GM12878 (cell line): Measurements from ENCODE around the gene TRAPPC4. TPM values are rescaled to one million over a fixed set of nuclear protein-coding genes. Genes with fewer than 3 reads are reported as not detected.
A peak's percentile ranks its signal among the peaks of the same experiment; 100 is the strongest.

Source experiments
- BACH1 ChIP-seq: fragments of 450-650 bp; IDR thresholded peaks from 2 replicates; pipeline ENCODE4 v1.6.1; 2017; ENCODE audit warnings: mild to moderate bottlenecking, borderline replicate concordance
- BMI1 ChIP-seq: fragments of 450-650 bp; IDR thresholded peaks from 2 replicates; pipeline ENCODE4 v1.6.1; 2016; ENCODE audit warnings: mild to moderate bottlenecking, moderate library complexity, borderline replicate concordance
- CEBPZ ChIP-seq: fragments of 150-350 bp; IDR thresholded peaks from 2 replicates; pipeline ENCODE4 v1.6.1; 2016; ENCODE audit warnings: low read depth, low read length
- CREM ChIP-seq: IDR thresholded peaks from 2 replicates; pipeline ENCODE4 v1.6.1; 2014; ENCODE audit warnings: antibody characterized with exemption, low read depth
- E4F1 ChIP-seq: fragments of 450-650 bp; IDR thresholded peaks from 2 replicates; pipeline ENCODE4 v1.6.1; 2018; ENCODE audit warnings: borderline replicate concordance, mild to moderate bottlenecking; ENCODE audit not compliant: partially characterized antibody
- EED ChIP-seq: sonication (generic); IDR thresholded peaks from 2 replicates; pipeline ENCODE4 v1.6.1; 2016; ENCODE audit warnings: antibody characterized with exemption, low read depth
- FOS ChIP-seq: IDR thresholded peaks from 3 replicates; pipeline ENCODE4 v1.6.1; 2011; ENCODE audit warnings: borderline replicate concordance; ENCODE audit not compliant: insufficient read length; ENCODE audit errors: extremely low read depth
- FOXM1 ChIP-seq: IDR thresholded peaks from 2 replicates; pipeline ENCODE4 v1.6.1; 2012; ENCODE audit warnings: low read depth, mild to moderate bottlenecking, inconsistent platforms, low read length, moderate library complexity
- HCFC1 ChIP-seq: fragments of 150-350 bp; IDR thresholded peaks from 2 replicates; pipeline ENCODE4 v1.6.1; 2014; ENCODE audit warnings: low read length
- PML ChIP-seq: IDR thresholded peaks from 2 replicates; pipeline ENCODE4 v1.6.1; 2012; ENCODE audit warnings: low read length, inconsistent platforms
- RAD21 ChIP-seq: IDR thresholded peaks from 2 replicates; pipeline ENCODE4 v1.6.1; 2011; ENCODE audit warnings: mild to moderate bottlenecking, low read depth, low read length, moderate library complexity; ENCODE audit not compliant: insufficient read depth
- RBBP5 ChIP-seq: fragments of 200-600 bp; sonication (generic); conservative IDR thresholded peaks from 2 replicates; pipeline ENCODE4 v1.6.1; 2016
- SIN3A ChIP-seq: IDR thresholded peaks from 2 replicates; pipeline ENCODE4 v1.6.1; 2012; ENCODE audit warnings: low read depth, low read length, improper control_type of control experiment
- SMAD1 ChIP-seq: fragments of 450-650 bp; IDR thresholded peaks from 2 replicates; pipeline ENCODE4 v1.6.1; 2018; ENCODE audit warnings: mild to moderate bottlenecking, low read depth; ENCODE audit not compliant: partially characterized antibody
- SUZ12 ChIP-seq: fragments of 200-600 bp; sonication (generic); IDR thresholded peaks from one replicate; pipeline ENCODE4 v1.6.1; 2018; ENCODE audit warnings: antibody characterized with exemption, mild to moderate bottlenecking; ENCODE audit not compliant: unreplicated experiment
- TARDBP ChIP-seq: IDR thresholded peaks from 2 replicates; pipeline ENCODE4 v1.6.1; 2016; ENCODE audit warnings: borderline replicate concordance
- TCF12 ChIP-seq: IDR thresholded peaks from 2 replicates; pipeline ENCODE4 v1.6.1; 2011; ENCODE audit warnings: low read depth, mild to moderate bottlenecking, low read length
- USF1 ChIP-seq: IDR thresholded peaks from 2 replicates; pipeline ENCODE4 v1.6.1; 2011; ENCODE audit warnings: borderline replicate concordance, low read depth, mild to moderate bottlenecking, moderate library complexity, mixed read lengths, low read length; ENCODE audit not compliant: insufficient read depth; ENCODE audit errors: extremely low read length
- ZNF687 ChIP-seq: fragments of 450-650 bp; IDR thresholded peaks from 2 replicates; pipeline ENCODE4 v1.6.1; 2017; ENCODE audit warnings: mild to moderate bottlenecking, moderate library complexity
- ZZZ3 ChIP-seq: IDR thresholded peaks from 2 replicates; pipeline ENCODE4 v1.6.1; 2011; ENCODE audit warnings: low read depth; ENCODE audit not compliant: control insufficient read depth, insufficient read length
- polyA plus RNA-seq, 11 experiments: library from polyadenylated mRNA; depleted of rRNA in 4 of 11; unstranded in 6 of 11; stranded (reverse) in 5 of 11; fragments of >200 nt; fragmentation: Nextera tagmentation in 4 of 11; fragmentation: Illumina TruSeq in 1 of 11; extraction: Ambion mirVana in 4 of 11; extraction: Trizol in 1 of 11; gene quantifications; 1 replicate in 1 of 11; 2 replicates in 10 of 11; pipeline versions ENCODE4 v1.2.1 to v1.2.3, GENCODE V29; 2011 to 2016; ENCODE audit warnings: inconsistent platforms in 2 of 11, missing spikeins in 2 of 11, low read depth in 1 of 11
- total RNA-seq, 4 experiments: library from RNA; depleted of rRNA in 3 of 4; stranded (reverse); fragments of >200 nt in 3 of 4; fragmentation: Illumina TruSeq in 1 of 4; extraction: Trizol in 1 of 4; gene quantifications; 2 replicates each; pipeline versions ENCODE4 v1.2.1 to v1.2.3, GENCODE V29; 2013 to 2021

Gene TRAPPC4
- total and polyA plus RNA-seq, 10 of the 15 experiments (the other 5 are each of a cell fraction or from before 2014, with no cell fraction given) = 61.6 to 231 (median 98.8) TPM

DNA sequence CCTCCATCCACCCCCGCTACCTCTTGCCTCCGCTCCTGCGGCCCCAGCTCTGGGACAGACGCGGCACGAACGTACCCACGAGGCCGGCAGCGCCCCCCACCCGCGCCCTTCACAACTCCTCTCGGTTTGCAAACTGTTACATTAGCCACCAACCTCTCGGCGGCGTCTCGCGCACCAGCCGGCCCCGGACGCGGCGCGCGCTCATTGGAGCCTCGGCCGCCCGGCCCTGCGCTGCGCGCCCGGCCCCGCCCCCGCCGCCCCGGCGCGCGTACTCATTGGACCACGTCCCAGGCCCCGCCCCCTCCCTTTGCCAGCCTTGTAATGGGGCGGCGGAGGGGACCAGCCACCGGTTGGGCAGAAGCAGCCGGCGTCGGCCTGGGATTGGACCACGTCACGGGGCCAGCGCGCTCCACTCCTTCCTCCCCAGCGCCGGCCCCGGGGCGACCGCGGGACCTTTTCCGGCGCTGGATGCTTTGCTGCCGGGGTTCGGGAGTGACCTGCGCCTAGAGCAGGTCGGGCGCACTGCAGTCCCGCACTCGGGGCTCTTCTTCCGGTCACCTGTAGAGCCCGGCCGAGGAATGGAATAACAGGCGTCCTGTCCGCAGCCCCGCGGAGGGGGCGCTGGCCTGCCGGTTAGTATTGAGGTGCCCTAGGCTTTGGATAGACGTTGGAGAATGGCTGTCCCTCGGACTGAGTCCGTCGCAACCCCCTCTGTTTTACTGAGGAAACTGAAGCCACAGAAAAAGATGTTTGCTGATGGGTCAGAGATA is 38.6 kb downstream of the TRAPPC4 start, which contains the start of gene HYOU1 (continued):
- 0 out of 2 replicates have a peak, but pooled peaks have one; percentile 35 for TF ChIP-seq TCF12
- TF ChIP-seq RAD21 = no peak
- no peak for TF ChIP-seq SMAD1
- no peak for TF ChIP-seq EED
- no peak for TF ChIP-seq FOXM1
- TF ChIP-seq TARDBP = no peak
- 0 out of 2 replicates have a peak, but pooled peaks have one; percentile 26 for TF ChIP-seq HCFC1
- TF ChIP-seq BACH1 = 0 out of 2 replicates have a peak, but pooled peaks have one; percentile 81
- TF ChIP-seq FOS = peak; percentile 25
- TF ChIP-seq ZNF687 = peak; percentile 47
- peak; percentile 87 for TF ChIP-seq PML
- peak; percentile 72 for TF ChIP-seq CREM
- no peak for TF ChIP-seq CEBPZ
- no peak for TF ChIP-seq RBBP5
- TF ChIP-seq BMI1 = no peak
- peak; percentile 17; the same call in 1 of the 2 replicates for TF ChIP-seq SIN3A
- TF ChIP-seq ZZZ3 = no peak
- no peak for TF ChIP-seq USF1
- no peak for TF ChIP-seq E4F1
- TF ChIP-seq SUZ12 = no peak
